ENCODE results near the gene PARD3B. TPM values are rescaled to one million over a fixed set of nuclear protein-coding genes. Genes with fewer than 3 reads are reported as not detected.

Gene PARD3B
- total and polyA plus RNA-seq, 2 of the 8 experiments (the other 6 are each of a cell fraction or from before 2014, with no cell fraction given) = 1.2 to 5.7 TPM

GRCh38 chr2:204743393-204743960 lies 198.2 kb downstream of the PARD3B start:
- TF ChIP-seq JUND (IDR thresholded peaks at IDR 0.05; ENCODE audit: low read length) (no peak), JUN (IDR thresholded peaks at IDR 0.05; ENCODE audit: low read depth, low read length) (no peak), POU5F1 (IDR thresholded peaks at IDR 0.05; ENCODE audit: low read depth, low read length) (no peak), ATF2 (IDR thresholded peaks at IDR 0.05; ENCODE audit: low read length) (no peak)
- Histone ChIP-seq H4K91ac (replicated peaks; ENCODE audit: insufficient read length, low read length) (no peak overlapping the region), H3K4me3 (ENCODE audit: extremely low read depth in 1 of 4, insufficient read depth in 2 of 4, low read depth in 3 of 4, low read length in 4 of 4) (no peak overlapping the region), H3K14ac (ENCODE audit: insufficient read length) (no peak overlapping the region), H3K23ac (ENCODE audit: insufficient read length) (no peak overlapping the region), H3K79me2 (ENCODE audit: control insufficient read depth in 1 of 2, insufficient read depth in 2 of 2, low read length in 2 of 2) (no peaks in the 10 kb centered on the region), H3K4me2 (ENCODE audit: insufficient read depth in 1 of 2, low read depth in 2 of 2, low read length in 2 of 2) (no peak overlapping the region), H4K5ac (ENCODE audit: insufficient read length, low read depth, low read length) (no peak overlapping the region), H3K27me3 (replicated peaks in 1 of 4; ENCODE audit: control insufficient read depth in 3 of 4, extremely low read depth in 1 of 4, insufficient read depth in 3 of 4, low read length in 3 of 4) (no peaks in the 10 kb centered on the region), H3K9me3 (ENCODE audit: insufficient read depth in 2 of 2, low read depth in 1 of 2, low read length in 1 of 2) (no peaks in the 10 kb centered on the region), H2BK12ac (ENCODE audit: low read depth, low read length) (no peak overlapping the region), H3K9ac (replicated peaks in 1 of 4; ENCODE audit: extremely low read depth in 1 of 4, low read depth in 3 of 4, low read length in 3 of 4) (no peak overlapping the region; a peak in 2 of 7 replicates), H3K4me1 (replicated peaks in 1 of 4; ENCODE audit: control insufficient read depth in 3 of 4, insufficient read depth in 4 of 4, low read length in 3 of 4) (no peaks in the 10 kb centered on the region), H4K8ac (ENCODE audit: extremely low read depth, insufficient read depth, low read length) (no peak overlapping the region), H2BK20ac (ENCODE audit: low read length) (no peak overlapping the region), H2BK5ac (ENCODE audit: low read depth, low read length) (no peak overlapping the region), H2AK5ac (ENCODE audit: low read depth, low read length) (no peak overlapping the region), H2BK15ac (ENCODE audit: low read length) (no peak overlapping the region), H4K20me1 (replicated peaks in 1 of 2; ENCODE audit: control insufficient read depth in 1 of 2, insufficient read depth in 2 of 2, low read length in 2 of 2) (no peaks in the 10 kb centered on the region), H3K23me2 (ENCODE audit: low read depth, low read length) (no peaks in the 10 kb centered on the region), H3K36me3 (ENCODE audit: control insufficient read depth in 2 of 4, insufficient read depth in 4 of 4, low read length in 3 of 4) (peaks cover 0 to 2% (median 0%) of the 10 kb centered on the region in 4 experiments; a peak in 1 of 8 replicates), H3K56ac (replicated peaks; ENCODE audit: insufficient read length, low read depth, low read length) (no peak overlapping the region), H2BK120ac (replicated peaks; ENCODE audit: low read depth, low read length) (no peak overlapping the region), H3K27ac (ENCODE audit: low read depth, low read length) (no peak overlapping the region), H2AFZ (ENCODE audit: low read length) (no peak overlapping the region), H3K18ac (ENCODE audit: extremely low read depth, low read length) (no peak overlapping the region), H3K4ac (replicated peaks; ENCODE audit: insufficient read length, low read depth, low read length) (no peak overlapping the region), H3K79me1 (ENCODE audit: low read depth, low read length) (no peaks in the 10 kb centered on the region)
- ChIA-PET CTCF (ENCODE audit: partially characterized antibody) (interaction anchor here (0.6 kb wide), 1 partner anchor 14 kb away, joined by 3 read pairs; no protein-coding TSS in a partner anchor), POLR2A (ENCODE audit: partially characterized antibody) (no interaction called here)
- FAIRE-seq (no peak), DNase-seq (ENCODE audit: low read depth in 1 of 2, low spot score in 2 of 2) (no peak)
- 97% methylated on average over 2 of the region's 2 CpGs; no CpG with 5 or more reads in 1 of the 2 experiments for WGBS, 2 experiments (ENCODE audit: extremely low coverage in 1 of 2, insufficient coverage in 1 of 2, insufficient read length in 1 of 2, insufficient replicate concordance in 2 of 2, low coverage in 1 of 2, low lambda C conversion rate in 2 of 2, missing lambda C conversion rate in 1 of 2)

All from H1 (cell line).